CD4-positive, alpha-beta T cell treated with Interleukin-4 for 4 hours (primary cell): Measurements from ENCODE around the gene GATB.

ENCODE experiments used
- DNase-seq: peaks from one replicate; pipeline ENCODE4 v3.0.0-alpha.2; 2020

GATB gene

DNA sequence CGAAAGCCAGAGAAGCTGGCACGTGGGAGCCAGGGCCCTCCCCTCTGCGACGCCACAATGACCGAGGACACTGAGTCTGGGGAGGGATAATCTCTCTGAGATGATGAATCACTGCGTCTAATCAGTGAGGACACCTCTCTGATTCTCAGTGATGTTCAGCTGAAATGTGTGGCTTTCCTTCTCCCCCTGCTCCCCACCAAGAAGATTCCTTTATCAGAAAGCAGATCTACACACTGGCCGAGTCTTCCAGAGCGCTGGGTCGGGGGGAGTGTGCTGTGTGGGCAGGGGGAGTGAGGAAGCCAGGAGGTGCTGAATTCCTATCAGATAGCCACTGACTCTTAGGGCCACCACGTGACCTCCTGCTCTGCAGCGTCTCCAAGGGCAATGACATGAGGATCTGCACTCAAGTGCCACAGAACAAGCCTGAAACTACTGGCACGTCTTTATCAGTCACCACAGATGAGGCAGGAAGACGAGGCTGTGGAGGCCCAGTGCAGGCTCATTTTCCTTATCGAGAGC, 89.2 kb downstream of the GATB start:
- no peak for DNase-seq

DNA sequence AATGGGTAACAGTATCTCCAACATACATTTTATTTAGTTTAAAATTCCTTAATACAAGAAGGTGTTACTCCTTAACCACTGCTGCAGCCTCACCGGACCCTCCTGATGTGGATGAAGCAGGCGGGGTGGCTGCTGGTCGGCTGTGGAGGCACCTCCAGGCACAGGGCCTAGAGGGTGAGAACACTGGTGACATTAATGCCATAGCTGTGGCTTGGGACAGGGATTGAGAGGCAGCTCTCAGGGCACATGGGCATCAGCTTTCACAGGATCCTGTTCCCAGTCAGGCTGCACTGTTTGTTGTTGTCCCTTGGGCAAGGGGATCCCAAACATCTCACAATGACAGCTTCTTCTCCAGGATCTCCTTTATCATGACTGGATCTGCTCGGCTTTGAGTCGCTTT, 90.0 kb downstream of the GATB start:
- DNase-seq: no peak

GRCh38 chr4:151669990-151670389, 90.8 kb downstream of the GATB start:
- no peak for DNase-seq

- DNase-seq: no peak
Observed at GRCh38 chr4:151668689-151669402, 92.0 kb downstream of the GATB start.

GRCh38 chr4:151667666-151668065, 93.1 kb downstream of the GATB start:
- DNase-seq: no peak

DNA sequence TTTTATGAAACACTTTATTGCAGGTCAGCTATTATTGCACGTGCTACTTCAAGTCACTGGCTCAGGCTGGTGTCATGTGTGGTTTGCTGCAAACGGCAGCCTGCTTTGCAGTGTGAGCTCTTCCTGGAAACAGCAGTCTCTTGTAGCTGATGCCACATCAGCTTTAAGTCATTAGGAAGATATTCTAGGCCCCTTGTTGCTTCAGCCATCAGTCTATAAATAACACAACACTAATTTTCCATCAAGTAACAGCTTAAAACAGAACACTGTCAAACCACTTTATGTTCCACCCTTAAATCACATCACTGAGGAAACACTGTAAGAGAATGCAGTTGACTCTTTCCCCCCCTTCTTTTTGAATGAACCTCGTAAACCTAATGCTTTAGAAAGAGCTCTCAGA, 93.8 kb downstream of the GATB start:
- DNase-seq: no peak

- no peak for DNase-seq
Observed at GRCh38 chr4:151666501-151666900, 94.3 kb downstream of the GATB start.

- no peak for DNase-seq
Observed at GRCh38 chr4:151665785-151666127, 95.1 kb downstream of the GATB start.

DNA sequence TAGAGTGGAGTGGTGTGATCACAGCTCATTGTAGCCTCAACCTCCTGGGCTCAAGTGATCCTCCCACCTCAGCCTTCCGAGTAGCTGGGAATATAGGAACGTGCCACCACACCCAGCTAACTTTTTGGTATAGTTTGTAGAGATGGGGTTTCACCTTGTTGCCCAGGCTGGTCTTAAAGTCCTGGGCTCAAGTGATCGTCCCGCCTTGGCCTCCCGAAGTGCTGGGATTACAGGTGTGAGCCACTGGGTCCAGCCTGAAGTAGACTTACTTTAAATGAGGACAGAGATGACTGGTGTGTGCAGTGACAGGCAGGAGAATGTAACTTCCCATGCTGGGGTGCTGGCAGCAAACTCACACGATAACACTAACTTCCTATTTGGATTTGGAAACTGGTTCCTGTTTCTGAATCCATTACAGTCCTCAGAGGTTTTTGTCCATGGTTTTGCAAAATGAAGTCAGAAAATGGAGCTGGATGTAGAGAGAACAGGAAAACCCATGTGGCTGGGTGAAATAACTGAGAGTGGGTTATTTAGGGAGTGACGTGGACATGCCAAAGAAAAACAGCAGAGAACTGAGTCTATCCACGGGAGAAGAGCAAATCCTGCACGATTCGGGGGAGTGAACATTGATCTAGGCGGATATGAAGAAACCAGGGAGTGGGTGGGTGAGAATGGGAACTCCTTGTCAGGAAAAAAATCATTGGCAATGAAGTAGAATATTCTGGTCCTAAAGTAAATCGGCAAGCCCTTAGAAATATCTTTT, 95.6 kb downstream of the GATB start:
- no peak for DNase-seq

GRCh38 chr4:151664289-151664688, 96.5 kb downstream of the GATB start:
- DNase-seq: no peak

- DNase-seq: no peak
Observed at GRCh38 chr4:151663109-151663508, 97.7 kb downstream of the GATB start.

- no peak for DNase-seq
Observed at GRCh38 chr4:151661873-151662272, 98.9 kb downstream of the GATB start.

- no peak for DNase-seq
Observed at GRCh38 chr4:151660676-151661075, 100.1 kb downstream of the GATB start.

DNA sequence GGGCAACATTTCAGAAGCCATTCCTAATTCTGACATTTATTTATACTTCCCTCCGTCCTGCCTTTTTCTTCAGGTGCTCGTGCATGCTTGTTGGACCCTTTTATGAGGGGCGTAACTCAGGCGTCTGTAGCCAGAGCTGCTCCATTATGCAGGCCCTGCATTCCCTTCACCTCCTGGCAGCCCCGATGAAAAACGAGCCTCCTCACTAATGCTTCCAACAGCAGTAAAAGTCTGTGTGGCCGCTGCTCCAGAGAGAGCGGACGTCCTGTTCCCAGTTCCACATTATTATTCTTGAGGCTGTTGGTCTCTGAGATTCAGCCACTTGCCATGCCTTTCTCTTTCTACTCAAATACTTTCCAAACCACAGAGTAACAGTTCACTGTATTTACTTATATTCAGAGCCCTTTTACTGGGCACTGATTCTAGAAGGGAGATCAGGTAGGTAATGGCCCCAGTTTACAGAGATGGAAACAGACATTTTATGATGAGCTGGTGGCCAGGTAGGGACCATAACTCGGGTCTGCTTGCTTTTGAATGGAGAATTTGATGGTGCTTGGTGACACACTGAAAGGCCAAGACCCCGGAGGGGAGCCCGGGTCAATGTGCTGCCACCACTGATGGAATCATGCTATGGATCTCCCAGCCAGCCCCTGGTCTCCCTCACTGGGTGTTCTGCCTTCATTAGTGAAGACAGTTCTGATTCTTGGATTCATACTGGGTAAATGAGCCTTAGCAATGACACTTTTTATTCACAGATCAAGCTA, 101.0 kb downstream of the GATB start:
- DNase-seq: no peak

DNA sequence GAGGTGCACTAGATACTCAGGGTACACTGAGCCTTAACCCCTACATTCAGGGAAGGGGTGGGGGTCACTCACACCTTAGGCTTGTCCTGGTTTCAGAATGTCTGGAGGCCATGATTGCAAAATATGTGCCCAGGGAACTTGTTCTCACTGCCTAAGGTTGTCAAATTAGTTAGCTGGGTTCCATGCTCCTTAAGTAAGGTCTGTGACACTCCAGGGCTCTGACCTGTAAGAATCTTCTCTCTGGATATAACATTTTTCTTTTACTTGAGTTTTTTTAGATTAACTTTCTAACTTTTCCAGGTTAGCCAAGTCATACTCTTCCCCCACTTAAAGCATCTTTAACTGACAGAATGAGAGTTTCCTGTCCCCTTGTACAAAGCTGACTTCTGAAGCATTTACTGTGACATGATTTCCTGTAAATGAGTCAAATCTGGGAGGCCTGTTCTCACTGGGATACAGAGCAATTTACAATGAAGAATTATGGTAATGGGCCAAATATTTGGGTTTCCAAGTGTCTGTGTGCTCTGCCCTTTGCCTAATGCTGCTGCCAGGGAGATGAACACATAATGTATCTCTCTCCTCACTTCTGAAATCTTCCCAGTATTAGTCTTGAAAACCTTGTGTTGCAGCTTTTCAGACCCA, 101.7 kb downstream of the GATB start:
- peak; percentile 16 for DNase-seq

DNA sequence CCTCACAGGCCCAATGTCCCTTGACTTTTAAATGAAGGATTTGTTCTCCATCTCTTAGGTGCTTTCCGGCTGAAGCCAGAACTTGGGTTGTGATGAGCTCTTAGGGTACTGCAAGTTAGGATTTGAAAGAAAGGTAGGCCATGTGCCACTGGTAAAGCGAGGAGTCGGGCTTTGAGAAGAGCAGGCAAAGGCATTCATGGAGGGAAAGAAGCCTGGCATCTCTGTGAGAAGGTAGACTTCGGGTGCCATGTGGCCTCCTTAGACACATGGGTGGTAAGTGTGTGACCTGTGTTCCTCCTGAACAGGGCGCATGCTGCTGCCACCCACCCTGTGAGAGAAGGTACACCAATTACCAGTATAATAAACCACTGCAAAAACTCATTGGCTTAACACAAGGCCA, 102.9 kb downstream of the GATB start:
- DNase-seq: no peak

- DNase-seq: no peak
Observed at GRCh38 chr4:151656058-151656457, 104.7 kb downstream of the GATB start.

DNA sequence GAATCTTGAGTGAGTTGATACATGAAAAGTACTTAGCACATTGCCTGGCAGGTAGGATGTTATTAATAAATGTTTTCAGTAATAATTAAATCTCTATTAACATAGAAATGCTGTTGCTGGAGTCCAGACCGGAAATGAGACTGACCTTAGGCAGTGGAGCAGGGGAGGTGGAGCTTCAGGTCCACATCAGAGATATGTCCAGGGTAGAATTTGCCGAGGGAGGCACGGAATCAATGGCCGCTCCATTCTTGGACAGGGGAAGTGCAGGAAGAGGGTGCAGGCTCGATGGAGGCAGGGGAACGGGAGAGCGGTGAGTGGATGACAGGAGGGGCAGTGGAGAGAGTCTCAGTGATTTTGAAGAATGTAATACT, 107.3 kb downstream of the GATB start:
- no peak for DNase-seq

- no peak for DNase-seq
Observed at GRCh38 chr4:151652841-151653547, 107.8 kb downstream of the GATB start.

GRCh38 chr4:151651496-151651895, 109.3 kb downstream of the GATB start:
- DNase-seq: no peak

DNA sequence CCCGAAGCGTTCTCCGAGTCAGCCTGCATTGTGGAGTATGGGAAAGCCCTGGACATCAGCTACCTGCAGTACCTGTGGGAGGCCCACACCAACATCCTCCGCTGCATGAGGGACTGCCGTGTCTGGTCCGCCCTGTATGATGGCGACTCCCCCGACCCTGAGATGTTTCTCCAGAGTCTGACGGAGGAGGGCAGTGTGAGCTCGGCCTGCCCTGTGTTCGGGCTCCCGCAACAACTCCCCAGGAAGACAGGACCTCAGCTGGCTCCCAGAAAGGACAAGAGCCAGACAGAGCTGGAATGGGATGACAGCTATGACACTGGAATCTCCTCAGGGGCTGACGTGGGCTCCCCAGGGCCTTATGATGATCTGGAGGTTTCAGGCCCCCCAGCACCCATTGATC, 111.3 kb downstream of the GATB start:
- DNase-seq: no peak

GRCh38 chr4:151646322-151646721, 114.5 kb downstream of the GATB start:
- DNase-seq: no peak

DNA sequence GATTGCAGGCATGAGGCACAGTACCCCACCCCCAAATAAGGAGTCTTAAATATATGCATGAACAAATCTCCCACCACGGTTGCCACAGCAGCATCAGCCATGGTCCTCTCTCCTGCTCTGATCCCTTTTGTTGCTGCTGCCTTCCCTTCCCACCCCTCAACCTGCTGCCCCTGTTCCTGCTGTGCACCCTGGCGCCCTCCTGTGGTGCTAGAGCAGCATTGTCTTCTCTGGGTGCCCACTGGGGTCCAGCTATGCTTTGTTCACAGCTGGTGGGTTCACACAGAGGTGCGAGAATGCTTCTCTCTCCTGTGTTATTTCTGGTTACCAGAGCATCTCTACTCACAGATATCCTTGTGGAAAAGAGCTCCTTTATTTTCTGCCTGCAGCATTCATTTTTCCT, 116.2 kb downstream of the GATB start:
- no peak for DNase-seq
